ENCODE results near the gene MYH2.

Gene MYH2

GRCh38 chr17:10492004-10492403 lies 57.5 kb downstream of the MYH2 start:
- H3K36me3 ChIP-seq (ENCODE audit: insufficient read depth, low read length), result no peaks in the 10 kb centered on the region

DNA sequence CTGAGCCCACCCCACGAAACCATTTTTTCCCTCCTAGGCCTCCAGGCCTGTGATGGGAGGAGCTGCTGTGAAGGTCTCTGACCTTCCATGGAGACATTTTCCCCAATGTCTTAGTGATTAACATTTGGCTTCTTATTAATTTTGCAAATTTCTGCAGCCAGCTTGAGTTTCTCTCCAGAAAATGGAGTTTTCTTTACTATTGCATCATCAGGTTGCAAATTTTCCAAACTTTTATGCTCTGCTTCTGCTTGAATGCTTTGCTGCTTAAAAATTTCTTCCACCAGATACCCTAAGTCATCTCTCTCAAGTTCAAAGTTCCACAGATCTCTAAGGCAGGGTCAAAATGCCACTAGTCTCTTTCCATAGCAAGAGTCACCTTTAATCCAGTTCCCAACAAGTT lies 67.2 kb downstream of the MYH2 start:
- H3K4me3 ChIP-seq (ENCODE audit: low read length), result no peak overlapping the region

More at GRCh38 chr17:10492004-10492403, 57.5 kb downstream of the MYH2 start:
- Histone ChIP-seq H3K27me3 (ENCODE audit: insufficient read depth, low read length) (no peaks in the 10 kb centered on the region), H3K9me3 (ENCODE audit: low read length) (no peaks in the 10 kb centered on the region), H2AFZ (ENCODE audit: low read depth, low read length) (no peak overlapping the region), H3K4me1 (ENCODE audit: insufficient read depth, low read length) (no peaks in the 10 kb centered on the region), H3K4me3 (ENCODE audit: low read length) (no peak overlapping the region)

DNA sequence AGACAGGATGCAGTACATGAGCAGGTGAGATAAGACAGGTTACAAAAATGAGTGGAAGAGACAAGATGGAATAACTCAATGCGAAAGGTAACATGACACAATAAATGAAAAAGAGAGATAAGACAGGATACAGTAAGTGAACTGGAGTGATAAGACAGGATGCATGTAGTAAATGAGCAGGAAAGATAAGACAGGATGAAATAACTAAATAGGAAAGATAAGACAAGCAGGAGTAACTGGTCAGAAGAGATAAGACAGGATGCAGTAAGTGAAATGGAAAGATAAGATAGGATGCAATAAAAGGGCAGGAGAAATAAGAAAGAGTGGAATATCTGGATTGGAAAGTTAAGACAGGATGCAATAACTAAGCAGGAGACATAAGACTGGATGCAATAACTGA lies 71.8 kb downstream of the MYH2 start:
- H3K9me3 ChIP-seq (ENCODE audit: low read length), result no peaks in the 10 kb centered on the region
- H2AFZ ChIP-seq (ENCODE audit: low read depth, low read length), result no peak overlapping the region
- no peaks in the 10 kb centered on the region for H3K27me3 ChIP-seq (ENCODE audit: insufficient read depth, low read length)
- no peak overlapping the region for H3K4me3 ChIP-seq (ENCODE audit: low read length)
- H3K4me1 ChIP-seq (ENCODE audit: insufficient read depth, low read length), result no peaks in the 10 kb centered on the region
- no peaks in the 10 kb centered on the region for H3K36me3 ChIP-seq (ENCODE audit: insufficient read depth, low read length)

More for the DNA sequence above, 67.2 kb downstream of the MYH2 start:
- Histone ChIP-seq H3K9me3 (ENCODE audit: low read length) (no peaks in the 10 kb centered on the region), H3K4me1 (ENCODE audit: insufficient read depth, low read length) (no peaks in the 10 kb centered on the region), H3K36me3 (ENCODE audit: insufficient read depth, low read length) (no peaks in the 10 kb centered on the region), H2AFZ (ENCODE audit: low read depth, low read length) (no peak overlapping the region), H3K27me3 (ENCODE audit: insufficient read depth, low read length) (no peaks in the 10 kb centered on the region)

DNA sequence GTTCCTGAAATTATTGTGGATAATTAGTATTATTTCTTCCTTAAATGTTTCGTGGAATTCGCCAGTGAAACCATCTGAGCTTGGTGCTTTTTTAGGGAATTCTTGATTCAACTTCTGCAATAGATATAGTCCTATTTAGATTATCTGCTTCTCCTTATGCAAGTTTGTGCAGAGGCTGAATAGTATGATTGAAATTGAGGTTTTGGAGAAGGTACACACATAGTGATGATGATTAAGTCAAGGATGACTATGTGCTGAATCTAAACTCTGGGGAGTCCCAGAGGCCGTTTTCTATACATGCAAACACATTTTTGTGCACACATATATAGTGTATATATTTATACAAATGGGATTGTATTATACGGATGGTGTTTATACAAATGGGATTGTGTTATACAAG lies 74.9 kb downstream of the MYH2 start:
- H3K4me3 ChIP-seq (ENCODE audit: low read length), result no peak overlapping the region
- no peaks in the 10 kb centered on the region for H3K27me3 ChIP-seq (ENCODE audit: insufficient read depth, low read length)
- H3K4me1 ChIP-seq (ENCODE audit: insufficient read depth, low read length), result no peaks in the 10 kb centered on the region
- H3K9me3 ChIP-seq (ENCODE audit: low read length), result no peaks in the 10 kb centered on the region
- H2AFZ ChIP-seq (ENCODE audit: low read depth, low read length), result no peak overlapping the region
- no peaks in the 10 kb centered on the region for H3K36me3 ChIP-seq (ENCODE audit: insufficient read depth, low read length)

DNA sequence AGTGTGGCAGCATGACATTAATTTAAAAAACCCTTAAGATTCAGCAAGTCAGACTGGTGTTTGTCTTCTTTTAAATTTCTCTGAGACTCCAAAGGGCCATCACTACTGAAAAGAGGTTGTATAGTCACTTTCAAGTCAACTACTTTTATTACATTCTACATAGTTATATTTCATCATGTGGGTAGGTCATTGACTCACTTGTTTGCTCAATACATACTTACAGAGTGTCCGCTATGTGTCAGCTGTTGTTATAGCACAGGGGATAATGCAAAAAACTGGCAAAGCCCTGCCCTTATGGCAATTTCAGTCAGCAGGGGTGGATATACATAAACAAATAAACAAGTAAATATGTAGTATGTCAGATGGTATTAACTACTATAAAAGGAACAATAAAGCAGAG lies 77.6 kb downstream of the MYH2 start:
- Histone ChIP-seq H3K36me3 (ENCODE audit: insufficient read depth, low read length) (no peaks in the 10 kb centered on the region), H3K4me1 (ENCODE audit: insufficient read depth, low read length) (no peaks in the 10 kb centered on the region), H3K9me3 (ENCODE audit: low read length) (no peaks in the 10 kb centered on the region), H3K4me3 (ENCODE audit: low read length) (no peak overlapping the region), H2AFZ (ENCODE audit: low read depth, low read length) (no peak overlapping the region), H3K27me3 (ENCODE audit: insufficient read depth, low read length) (no peaks in the 10 kb centered on the region)

All from neuron (in vitro differentiated cells).